ENCODE data around the gene MLYCD.

GRCh38 chr16:83947642-83948234, 48.8 kb downstream of the MLYCD start:
- TF ChIP-seq CTCF (IDR thresholded peaks at IDR 0.05) = no peak
- TF ChIP-seq POLR2A (IDR thresholded peaks at IDR 0.05) = no peak
